Gastroesophageal sphincter (tissue), 3 donors: ENCODE measurements around the gene P4HTM.
"Not testable (repeated sequence)": the region's sequence is repeated elsewhere in the genome, so short reads cannot be mapped to it uniquely, and the experiment has no call there.

Source experiments
- POLR2A ChIP-seq, 2 donors: fragments of 450-650 bp; IDR thresholded peaks; one replicate each; pipeline ENCODE4 v1.6.1; 2017; ENCODE audit warnings: antibody characterized with exemption in 2 of 2, mild to moderate bottlenecking in 2 of 2, moderate library complexity in 1 of 2
- POLR2AphosphoS5 ChIP-seq: sonication (generic); formaldehyde crosslinking; IDR thresholded peaks from one replicate; pipeline ENCODE4 v1.6.1; 2017; ENCODE audit warnings: antibody characterized with exemption
- TF ChIP-seq, protein P1 (sequence below), 4 experiments: fragments of 200-600 bp in 2 of 4; fragments of 450-650 bp in 2 of 4; sonication (generic) in 1 of 4; IDR thresholded peaks; one replicate each; pipeline ENCODE4 v1.5.1; 2017 to 2019; ENCODE audit warnings: antibody characterized with exemption in 4 of 4, mild to moderate bottlenecking in 2 of 4, moderate library complexity in 2 of 4

DNA sequence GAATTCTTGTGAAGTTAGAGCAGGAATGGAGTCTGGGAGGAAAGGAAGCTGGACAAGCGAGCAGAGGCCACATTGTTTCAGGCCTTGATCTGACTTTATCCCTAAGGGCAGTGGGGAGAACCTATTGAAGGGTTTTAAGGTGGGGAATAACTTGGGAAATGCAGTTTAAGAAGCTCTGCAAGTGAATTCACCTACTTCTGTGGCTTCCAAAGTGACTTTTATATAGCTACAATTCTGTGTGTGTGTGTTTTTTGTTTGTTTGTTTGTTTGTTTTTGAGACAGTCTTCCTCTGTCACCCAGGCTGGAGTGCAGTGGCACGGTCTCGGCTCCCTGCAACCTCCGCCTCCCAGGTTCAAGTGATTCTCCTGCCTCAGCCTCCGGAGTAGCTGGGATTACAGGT, 18.6 kb downstream of the P4HTM start:
- not testable (repeated sequence) for TF ChIP-seq POLR2A (IDR thresholded peaks at IDR 0.05); POLR2AphosphoS5
- TF ChIP-seq, protein P1, sequence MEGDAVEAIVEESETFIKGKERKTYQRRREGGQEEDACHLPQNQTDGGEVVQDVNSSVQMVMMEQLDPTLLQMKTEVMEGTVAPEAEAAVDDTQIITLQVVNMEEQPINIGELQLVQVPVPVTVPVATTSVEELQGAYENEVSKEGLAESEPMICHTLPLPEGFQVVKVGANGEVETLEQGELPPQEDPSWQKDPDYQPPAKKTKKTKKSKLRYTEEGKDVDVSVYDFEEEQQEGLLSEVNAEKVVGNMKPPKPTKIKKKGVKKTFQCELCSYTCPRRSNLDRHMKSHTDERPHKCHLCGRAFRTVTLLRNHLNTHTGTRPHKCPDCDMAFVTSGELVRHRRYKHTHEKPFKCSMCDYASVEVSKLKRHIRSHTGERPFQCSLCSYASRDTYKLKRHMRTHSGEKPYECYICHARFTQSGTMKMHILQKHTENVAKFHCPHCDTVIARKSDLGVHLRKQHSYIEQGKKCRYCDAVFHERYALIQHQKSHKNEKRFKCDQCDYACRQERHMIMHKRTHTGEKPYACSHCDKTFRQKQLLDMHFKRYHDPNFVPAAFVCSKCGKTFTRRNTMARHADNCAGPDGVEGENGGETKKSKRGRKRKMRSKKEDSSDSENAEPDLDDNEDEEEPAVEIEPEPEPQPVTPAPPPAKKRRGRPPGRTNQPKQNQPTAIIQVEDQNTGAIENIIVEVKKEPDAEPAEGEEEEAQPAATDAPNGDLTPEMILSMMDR (IDR thresholded peaks at IDR 0.05) = not testable (repeated sequence)
